GM21528 (cell line): ENCODE data around the gene SLC47A1.
"Not testable (repeated sequence)": the region's sequence is repeated elsewhere in the genome, so short reads cannot be mapped to it uniquely, and the experiment has no call there.

Source experiments
- ATAC-seq: cut with Tn5 transposase; IDR thresholded peaks from one replicate; pipeline ENCODE4 v1.9.1; 2021; ENCODE audit warnings: mild to moderate bottlenecking, moderate library complexity; ENCODE audit not compliant: unreplicated experiment, low FRiP score

SLC47A1 gene

DNA sequence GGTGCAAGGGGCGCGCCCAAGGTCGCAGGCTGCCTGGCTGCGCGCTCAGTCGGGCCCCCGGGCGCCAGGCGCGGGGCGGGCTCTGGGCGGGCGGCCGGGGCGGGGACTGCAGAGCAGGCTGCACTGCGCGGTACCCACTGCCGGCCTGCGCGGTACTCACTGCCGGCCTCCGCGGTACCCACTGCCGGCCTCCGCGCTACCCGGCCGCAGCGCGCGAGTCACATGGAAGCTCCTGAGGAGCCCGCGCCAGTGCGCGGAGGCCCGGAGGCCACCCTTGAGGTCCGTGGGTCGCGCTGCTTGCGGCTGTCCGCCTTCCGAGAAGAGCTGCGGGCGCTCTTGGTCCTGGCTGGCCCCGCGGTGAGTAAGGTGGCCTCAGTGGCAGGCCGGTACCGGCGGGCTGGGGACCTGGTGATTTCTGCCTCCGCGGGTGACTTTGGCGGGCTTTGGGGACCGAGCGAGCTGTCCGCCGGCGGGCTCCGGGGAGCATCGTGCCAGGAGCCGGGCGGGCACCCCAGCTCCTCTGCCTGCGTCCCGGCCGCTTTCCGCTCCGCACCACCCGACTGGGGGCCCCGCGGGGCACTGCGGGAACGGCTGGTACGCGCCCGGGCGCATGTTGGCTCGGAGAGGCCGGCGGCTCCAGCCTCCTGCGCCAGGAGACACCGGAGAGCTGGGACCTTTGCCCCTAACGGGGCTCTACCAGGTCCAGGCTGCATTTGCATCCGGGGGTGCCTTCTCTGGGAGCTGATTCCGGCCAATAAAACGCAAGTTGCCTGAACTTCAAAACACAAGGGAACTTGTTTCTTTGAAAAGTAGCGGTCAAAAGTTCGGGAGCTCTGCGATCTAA is at the start of gene SLC47A1:
Gene SLC47A1 (plus strand): TSS at position 137 of the 844 bp plus-strand sequence. CDS start 86 bp downstream, at position 223.
- ATAC-seq: no peak

GRCh38 chr17:19485800-19486340 is 47.8 kb upstream of the SLC47A1 start:
- no peak for ATAC-seq

DNA sequence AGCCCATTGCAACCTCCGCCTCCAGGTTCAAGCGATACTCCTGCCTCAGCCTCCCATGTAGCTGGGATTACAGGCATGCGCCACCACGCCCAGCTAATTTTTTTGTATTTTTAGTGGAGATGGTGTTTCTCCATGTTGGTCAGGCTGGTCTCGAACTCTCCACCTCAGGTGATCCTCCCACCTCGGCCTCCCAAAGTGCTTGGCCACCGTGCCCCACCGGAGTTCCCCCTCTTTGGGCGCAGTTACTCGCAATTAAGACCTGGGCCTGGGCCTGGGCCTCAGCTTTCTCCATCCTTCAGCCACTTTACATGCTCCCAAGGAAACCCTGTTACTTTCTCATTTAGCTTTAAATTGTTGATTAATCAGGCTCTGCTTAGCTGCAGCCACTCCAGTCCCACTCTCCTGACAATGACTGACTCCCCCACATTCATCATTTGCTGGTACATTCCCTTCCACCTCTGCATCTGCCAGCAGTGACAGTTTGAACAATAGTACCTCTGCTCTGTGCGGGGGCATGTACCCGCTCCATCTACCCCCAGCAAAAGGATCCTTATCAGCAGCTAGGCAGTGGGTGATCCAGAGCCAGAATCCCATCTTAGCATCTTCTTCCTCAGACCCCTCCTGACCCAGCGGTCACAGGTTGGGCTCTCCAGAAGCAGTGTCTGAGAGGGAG is 47.2 kb upstream of the SLC47A1 start:
- no peak for ATAC-seq

DNA sequence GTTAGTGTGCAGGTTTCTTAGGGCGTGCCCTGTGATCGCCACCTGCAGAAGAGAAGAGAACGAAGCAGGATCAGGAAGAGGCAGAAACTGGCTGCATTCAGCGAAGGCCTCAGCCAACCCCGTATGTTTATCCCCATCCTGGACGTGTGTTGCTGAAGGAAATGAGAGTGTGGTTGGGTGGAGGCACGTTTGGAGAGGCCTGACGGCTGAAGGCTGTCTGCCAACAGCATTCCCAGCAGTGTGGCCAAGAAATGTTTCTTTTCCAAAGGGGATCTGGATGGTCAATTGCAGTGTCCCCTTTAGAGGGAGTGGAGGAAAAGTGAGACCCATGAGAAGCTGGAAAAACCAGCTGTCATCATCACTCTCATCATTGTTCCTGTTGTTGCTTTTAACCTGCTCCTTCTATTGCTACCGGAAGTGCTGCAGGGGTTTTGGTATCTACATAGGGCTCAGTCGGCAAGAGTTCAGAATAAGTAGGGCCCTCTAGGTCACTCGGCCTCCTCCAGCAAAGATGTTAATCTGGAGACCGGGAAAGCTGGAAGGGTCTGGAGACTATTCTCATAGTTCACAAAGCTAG is 46.5 kb upstream of the SLC47A1 start:
- ATAC-seq: no peak

GRCh38 chr17:19492141-19492540 is 41.5 kb upstream of the SLC47A1 start:
- no peak for ATAC-seq

DNA sequence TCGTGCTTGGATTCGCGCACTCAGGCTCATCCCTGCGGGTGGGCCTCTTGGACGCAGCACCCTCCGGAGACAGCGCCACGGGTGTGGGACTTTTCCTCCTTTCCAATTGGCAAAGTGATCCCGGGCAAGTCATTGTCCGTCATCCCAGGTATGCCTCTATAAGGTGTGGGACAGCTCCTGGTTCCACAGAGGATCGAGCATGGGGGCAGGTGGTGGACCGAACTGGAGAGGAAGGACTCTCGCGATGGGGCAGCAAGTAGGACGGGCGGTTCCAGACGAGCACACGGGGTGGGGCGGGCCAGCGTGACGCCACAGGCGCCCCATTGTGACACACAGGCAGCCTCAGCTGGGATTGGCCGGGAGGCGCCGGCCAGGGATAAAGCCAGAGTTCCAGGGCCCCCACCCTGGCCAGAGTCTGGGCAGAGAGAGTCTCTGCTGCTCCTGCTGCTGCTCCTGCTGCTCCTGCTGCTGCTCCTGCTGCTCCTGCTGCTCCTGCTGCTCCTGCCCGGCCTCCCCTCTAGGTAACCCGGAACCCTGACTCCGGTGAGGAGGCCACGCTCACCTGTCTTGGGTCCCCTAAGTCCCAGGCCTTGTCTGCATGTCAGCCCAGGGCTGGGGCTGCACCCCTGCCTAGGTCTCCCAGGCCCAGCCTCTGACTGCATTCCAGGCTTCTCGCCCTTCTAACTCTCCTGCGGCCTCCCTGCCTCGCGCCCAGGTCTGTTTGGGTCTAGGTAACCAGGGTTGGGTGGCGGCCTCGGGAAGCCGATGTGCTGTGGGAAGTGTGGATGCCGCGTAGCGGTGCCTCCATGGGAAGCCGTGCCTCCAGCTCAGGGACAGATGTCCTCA is 38.5 kb upstream of the SLC47A1 start:
- no peak for ATAC-seq

DNA sequence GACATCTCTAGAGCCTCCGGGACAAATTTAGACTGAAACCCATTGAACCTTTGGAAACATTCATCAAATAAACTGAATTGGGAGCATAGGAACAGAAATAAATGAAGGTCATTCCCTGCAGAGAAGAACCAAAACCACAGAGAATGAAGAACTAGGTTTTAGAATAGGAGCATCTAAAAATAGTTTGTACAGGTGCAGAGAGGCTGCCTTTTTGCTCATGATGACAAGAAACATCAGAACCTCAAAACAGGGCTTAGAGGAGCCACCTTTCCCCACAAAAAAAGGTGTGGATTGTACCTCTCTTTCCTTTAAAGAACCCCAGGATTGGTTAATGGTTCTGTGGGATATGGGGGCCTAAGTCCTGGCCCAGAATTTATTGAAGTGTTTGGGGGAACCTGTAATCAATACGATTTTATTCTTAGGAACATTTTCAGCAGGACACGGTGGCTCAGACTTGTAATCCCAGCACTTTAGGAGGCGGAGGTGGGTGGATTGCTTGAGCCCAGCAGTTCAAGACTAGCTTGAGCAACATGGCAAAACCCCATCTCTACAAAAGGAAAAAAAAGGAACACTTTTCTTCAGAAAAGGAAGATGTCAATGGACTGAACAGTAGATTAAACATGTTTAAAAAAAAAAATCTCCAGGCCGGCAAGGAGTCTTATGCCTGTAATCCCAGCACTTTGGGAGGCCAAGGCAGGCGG is 37.7 kb upstream of the SLC47A1 start:
- no peak for ATAC-seq

DNA sequence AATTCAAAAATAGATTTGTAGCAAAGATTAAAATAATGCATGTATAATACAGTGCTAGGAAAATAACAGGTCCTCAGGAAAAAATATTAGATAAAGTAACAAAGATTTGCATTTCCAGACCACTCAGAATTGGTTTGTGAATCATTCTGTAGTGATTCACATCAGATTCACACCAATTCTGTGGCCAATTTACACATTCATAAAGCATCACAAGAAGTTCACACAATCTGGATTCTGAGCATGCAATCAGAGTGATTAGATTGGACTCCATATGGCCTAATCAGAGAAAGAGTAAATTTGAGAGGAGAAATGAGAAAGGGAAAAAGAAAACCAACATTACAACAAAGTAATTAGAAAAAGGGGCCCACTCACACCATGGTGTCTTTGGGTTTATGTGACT is 36.0 kb upstream of the SLC47A1 start:
- ATAC-seq: no peak

DNA sequence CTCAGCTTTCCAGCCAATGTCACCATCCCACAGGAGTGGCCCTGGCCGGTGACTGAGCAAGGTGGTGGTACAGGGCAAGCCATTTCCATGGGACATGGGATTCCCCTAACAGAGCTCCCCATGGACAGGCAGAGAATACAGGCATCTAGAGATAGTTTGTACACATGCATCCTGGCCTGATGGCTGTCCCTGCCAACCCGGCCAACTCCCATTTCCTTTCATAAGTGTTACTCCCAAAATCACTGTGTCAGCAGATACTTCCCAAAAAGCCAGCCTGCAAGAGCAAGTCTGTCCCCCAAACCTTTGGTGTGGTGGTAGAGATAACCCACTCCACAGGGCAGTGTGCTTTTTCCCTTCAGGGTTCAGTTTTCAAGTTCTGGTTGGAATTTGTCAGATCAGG is 32.4 kb upstream of the SLC47A1 start:
- ATAC-seq: no peak

GRCh38 chr17:19502517-19502916 is 31.1 kb upstream of the SLC47A1 start:
- no peak for ATAC-seq

- ATAC-seq: not testable (repeated sequence)
These were observed 28.1 kb upstream of the SLC47A1 start for GRCh38 chr17:19505561-19505960.

- ATAC-seq: peak; percentile 75
These were observed 25.7 kb upstream of the SLC47A1 start for GRCh38 chr17:19507775-19508576.

DNA sequence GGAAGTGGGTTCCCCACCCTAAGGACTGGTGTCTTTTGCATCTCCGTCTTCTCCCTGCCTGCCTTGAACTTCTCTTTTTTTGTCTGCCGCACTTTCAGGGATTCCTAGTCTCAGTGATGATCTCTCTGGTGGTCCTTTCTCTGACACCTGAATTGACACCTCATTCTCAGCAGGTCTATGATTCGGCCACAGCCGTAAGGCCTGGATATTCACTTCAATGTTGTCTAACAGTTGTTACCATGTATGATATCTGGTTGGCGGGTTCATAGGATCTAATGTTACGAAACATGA is 25.1 kb upstream of the SLC47A1 start:
- no peak for ATAC-seq

DNA sequence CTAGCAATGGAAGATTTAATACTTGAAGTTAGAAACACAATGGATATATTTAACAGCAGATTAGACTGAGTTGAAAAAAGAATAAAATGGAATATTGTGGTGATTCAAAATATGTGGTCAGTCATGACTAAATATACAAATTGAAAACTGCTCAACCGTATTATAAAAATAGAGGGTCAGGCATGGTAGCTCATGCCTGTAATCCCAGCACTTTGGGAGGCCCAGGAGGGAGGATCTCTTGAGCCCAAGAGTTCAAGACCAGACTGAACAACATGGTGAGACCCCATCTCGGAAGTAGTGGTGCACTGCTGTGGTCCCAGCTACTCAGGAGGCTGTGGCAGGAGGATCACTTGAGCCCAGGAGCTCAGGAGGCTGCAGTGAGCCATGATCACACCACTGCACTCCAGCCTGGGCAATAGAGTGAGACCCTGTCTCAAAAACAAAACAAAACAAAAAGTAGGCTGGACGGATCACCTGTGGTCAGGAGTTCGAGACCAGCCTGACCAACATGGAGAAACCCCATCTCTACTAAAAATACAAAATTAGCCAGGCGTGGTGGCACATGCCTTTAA is 24.3 kb upstream of the SLC47A1 start:
- ATAC-seq: not testable (repeated sequence)

DNA sequence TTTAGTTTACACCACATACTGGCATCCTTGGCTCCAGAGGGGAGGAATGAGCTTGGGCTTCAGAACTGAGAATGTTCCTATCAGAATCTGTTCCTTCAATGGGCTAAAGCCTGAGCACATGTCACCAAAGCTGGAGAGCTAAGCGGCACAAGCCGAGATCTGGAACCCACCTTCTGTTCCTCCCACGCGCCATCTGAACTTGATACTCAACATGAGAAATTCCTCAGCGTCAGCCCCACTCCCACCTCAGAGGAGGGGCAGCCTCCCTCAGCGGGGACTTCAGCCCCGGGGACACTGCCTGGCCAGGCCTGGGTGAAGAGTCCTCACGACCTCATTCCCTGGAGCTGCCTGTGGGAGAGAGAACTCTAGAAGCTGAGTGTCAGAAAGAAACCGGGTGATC is 22.8 kb upstream of the SLC47A1 start:
- ATAC-seq: no peak

DNA sequence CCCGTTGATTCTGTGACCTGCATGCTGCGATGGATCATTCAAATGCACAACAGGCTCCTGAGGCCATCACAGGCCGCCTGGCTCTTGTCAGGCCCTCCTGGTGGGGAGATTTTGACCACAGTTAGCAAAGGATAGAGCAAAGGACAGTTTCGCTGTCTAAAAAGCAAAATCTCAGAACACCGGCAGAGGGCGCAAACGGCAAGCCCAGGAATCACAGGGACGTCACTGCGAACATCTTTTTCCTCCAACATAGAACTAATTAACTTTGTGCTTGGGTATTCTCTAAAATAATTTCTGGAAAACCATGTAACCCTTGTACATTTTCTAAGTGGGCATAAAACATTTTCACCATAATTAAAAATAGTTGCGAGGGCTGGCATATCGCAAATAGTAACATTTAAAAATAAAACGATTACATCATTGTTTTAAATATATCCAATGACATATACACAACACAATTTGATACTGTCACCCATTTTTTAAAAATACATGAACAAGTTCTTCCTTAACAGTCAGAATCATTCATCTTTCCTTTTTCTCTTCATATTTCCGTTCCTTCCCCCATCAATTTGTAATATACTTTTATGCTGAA is 19.7 kb upstream of the SLC47A1 start:
- ATAC-seq: no peak

- no peak for ATAC-seq
These were observed 16.0 kb upstream of the SLC47A1 start for GRCh38 chr17:19517699-19518098.
